Fibroblast of pulmonary artery (primary cell): ENCODE data around the gene CCNY.
A peak's percentile ranks its signal among the peaks of the same experiment; 100 is the strongest.
"Not testable (repeated sequence)": the region's sequence is repeated elsewhere in the genome, so short reads cannot be mapped to it uniquely, and the experiment has no call there.

ENCODE experiments used
- DNase-seq: peaks from one replicate; pipeline ENCODE4 v3.0.0-alpha.2; 2010; ENCODE audit warnings: low read depth
- H3K4me3 ChIP-seq: replicated peaks from 2 replicates; pipeline ENCODE4 v1.5.1; 2011; ENCODE audit warnings: low read depth, mild to moderate bottlenecking, control low read depth, low read length, moderate library complexity
- CTCF ChIP-seq: IDR thresholded peaks from 2 replicates; pipeline ENCODE4 v1.5.1; 2011; ENCODE audit warnings: mild to moderate bottlenecking, control low read depth, low read length, inconsistent platforms; ENCODE audit errors: missing control alignments

Gene CCNY

DNA sequence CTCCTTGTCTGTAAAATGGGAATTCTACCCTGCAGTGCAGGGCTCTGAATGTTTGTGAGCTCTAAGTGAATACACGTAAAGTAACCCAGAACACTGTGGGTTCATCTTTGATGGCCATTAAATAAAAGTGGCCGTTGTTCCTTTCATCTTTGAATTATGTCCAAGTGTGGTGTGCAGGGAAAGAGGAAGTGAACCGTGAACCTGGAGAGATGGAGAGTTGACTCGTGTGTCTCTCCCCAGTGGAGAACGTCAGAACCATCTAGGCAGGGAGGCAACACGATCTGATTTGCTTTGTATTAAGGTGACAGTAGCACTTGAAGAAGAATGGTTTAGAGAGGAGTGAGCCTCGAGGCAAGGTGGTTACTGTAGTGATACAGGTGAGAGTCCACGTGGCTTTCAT, 175.3 kb downstream of the CCNY start:
- no peak for TF ChIP-seq CTCF
- H3K4me3 ChIP-seq = no peak overlapping the region
- DNase-seq = no peak

GRCh38 chr10:35516102-35516670, 179.9 kb downstream of the CCNY start:
- TF ChIP-seq CTCF = no peak
- no peak overlapping the region for H3K4me3 ChIP-seq
- DNase-seq = peak; percentile 46

DNA sequence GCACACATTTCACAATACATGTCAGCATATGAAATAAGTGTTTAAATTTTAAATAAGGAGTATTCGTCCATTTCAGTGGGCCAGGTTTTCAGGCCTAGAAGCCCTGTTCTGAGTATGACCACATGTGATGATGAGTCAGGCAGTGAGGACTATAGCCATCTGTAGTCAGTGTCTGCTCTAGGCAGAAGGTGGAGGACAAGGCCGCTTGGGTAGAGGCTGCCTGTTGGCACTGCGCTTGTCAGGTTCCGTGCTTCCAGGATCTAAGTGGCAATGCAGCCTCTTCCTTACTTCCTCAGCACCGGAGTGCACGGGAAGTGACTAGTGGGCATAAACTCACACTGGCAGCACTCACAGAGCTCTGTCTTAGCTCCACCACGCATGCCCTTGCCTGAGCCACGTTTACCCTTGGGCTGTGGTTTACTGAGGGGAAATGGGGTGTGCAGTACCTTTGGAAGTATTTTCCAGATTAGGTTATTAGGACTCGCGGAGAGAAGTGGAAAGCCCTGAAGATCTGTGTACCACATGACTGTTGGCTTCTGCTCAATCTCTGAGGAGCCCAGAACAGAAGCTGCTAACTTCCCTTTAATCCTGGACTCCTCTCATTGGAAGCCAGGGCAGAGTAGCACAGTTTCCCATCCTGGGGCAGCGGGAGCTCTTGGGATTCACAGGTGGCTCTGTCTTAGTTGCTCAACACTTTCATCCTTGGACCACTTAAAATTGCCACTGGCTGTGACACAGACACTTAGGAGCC, 181.3 kb downstream of the CCNY start:
- TF ChIP-seq CTCF = no peak
- peak; percentile 38 for DNase-seq
- H3K4me3 ChIP-seq = no peak overlapping the region

- not testable (repeated sequence) for H3K4me3 ChIP-seq, DNase-seq
Measured at GRCh38 chr10:35518187-35518586, 181.9 kb downstream of the CCNY start.

- no peak for TF ChIP-seq CTCF
- H3K4me3 ChIP-seq = no peak overlapping the region
- no peak for DNase-seq
Measured at GRCh38 chr10:35520996-35521395, 184.7 kb downstream of the CCNY start.

DNA sequence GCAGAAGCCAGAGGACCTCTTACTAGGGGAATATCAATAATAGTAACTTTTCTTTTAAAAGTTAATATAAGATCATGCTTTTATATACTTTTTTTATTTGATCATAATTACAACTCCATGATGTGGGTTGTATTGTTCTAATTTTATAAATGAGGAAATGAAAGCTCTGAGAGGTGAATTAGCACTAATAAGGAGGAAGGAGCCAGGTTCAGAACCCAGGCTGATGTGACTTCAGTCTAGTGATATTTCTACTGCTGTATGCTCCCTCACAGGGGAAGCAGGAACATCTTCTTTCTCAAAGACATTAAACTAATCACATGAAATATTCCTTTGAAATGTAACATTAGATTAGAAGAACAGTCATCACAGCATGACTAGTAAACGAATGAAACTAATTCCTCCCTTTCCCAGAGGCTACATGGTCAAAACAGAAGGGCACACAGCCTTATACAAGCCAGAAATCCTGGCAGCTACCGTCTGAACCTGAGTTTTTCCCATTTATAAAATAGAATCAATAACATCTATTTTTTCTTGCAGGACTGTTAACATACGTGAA, 187.4 kb downstream of the CCNY start:
- DNase-seq = no peak
- H3K4me3 ChIP-seq = no peak overlapping the region
- no peak for TF ChIP-seq CTCF

DNA sequence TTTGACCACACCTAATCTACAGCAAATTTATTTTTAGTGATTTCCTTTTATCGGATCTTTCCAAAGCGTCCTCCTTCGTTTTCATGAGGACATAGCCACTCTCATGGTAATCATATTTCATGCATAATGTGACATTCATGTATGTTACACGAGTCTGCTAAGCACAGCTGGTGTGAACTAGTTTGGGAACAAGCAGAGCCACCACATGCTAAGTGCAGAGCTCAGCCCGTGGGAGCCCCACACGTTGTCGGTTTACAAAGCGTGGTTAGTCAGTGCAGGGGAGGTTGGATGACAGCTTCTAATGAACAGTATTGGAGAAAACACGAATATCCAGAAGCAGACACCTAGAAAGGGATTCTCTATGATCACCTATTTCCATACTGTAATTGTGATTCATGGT, 190.4 kb downstream of the CCNY start:
- DNase-seq = no peak
- TF ChIP-seq CTCF = no peak
- no peak overlapping the region for H3K4me3 ChIP-seq
